Measurements from ENCODE around the gene LAMC2. TPM values are rescaled to one million over a fixed set of nuclear protein-coding genes. Genes with fewer than 3 reads are reported as not detected.

Gene LAMC2
- total RNA-seq, 1 donor from 2014 or later: 1.2 TPM

GRCh38 chr1:183161391-183161790 lies 24.7 kb upstream of the LAMC2 start:
- Histone ChIP-seq H3K36me3 (no peaks in the 10 kb centered on the region), H3K27me3 (ENCODE audit: low read depth) (no peaks in the 10 kb centered on the region), H3K4me1 (no peaks in the 10 kb centered on the region), H3K4me3 (no peak overlapping the region), H3K9me3 (replicated peaks) (no peaks in the 10 kb centered on the region), H3K27ac (replicated peaks) (no peak overlapping the region)
- no peak for DNase-seq
- TF ChIP-seq CTCF (IDR thresholded peaks at IDR 0.05; ENCODE audit: borderline replicate concordance): no peak
- intact Hi-C loops (cut with micrococcal nuclease): no loop called here

- Histone ChIP-seq H3K36me3 (no peaks in the 10 kb centered on the region), H3K9me3 (replicated peaks) (no peaks in the 10 kb centered on the region), H3K27ac (replicated peaks) (no peak overlapping the region), H3K4me3 (no peak overlapping the region), H3K4me1 (no peaks in the 10 kb centered on the region), H3K27me3 (ENCODE audit: low read depth) (no peaks in the 10 kb centered on the region)
- TF ChIP-seq CTCF (IDR thresholded peaks at IDR 0.05; ENCODE audit: borderline replicate concordance): no peak
- intact Hi-C loops (cut with micrococcal nuclease): no loop called here
- DNase-seq: no peak
These were observed 22.7 kb upstream of the LAMC2 start for GRCh38 chr1:183163316-183163715.

DNA sequence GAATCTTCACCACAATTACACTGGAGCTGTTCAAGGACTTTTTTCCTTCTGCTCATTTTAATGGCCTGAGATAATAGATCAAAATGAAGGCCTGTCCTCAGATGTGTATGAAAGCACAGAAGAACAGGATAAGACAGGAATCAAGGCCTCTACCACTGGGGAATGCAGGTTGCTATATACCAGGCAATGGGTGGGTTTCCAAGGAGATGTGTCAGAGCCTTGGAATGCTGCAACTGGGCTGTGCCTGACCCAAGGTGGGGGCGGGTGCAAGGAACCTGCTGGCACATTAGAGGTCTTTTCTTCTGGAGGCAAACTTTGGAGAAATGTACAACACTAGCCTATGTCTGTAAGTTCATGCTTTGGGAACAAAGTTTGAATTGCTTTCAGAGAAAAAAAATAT lies 21.7 kb upstream of the LAMC2 start:
- H3K27me3 ChIP-seq (ENCODE audit: low read depth): no peaks in the 10 kb centered on the region
- intact Hi-C loops (cut with micrococcal nuclease): no loop called here
- no peaks in the 10 kb centered on the region for H3K36me3 ChIP-seq
- no peaks in the 10 kb centered on the region for H3K9me3 ChIP-seq (replicated peaks)
- no peak for DNase-seq
- no peak for TF ChIP-seq CTCF (IDR thresholded peaks at IDR 0.05; ENCODE audit: borderline replicate concordance)
- no peaks in the 10 kb centered on the region for H3K4me1 ChIP-seq
- no peak overlapping the region for H3K27ac ChIP-seq (replicated peaks)
- no peak overlapping the region for H3K4me3 ChIP-seq

DNA sequence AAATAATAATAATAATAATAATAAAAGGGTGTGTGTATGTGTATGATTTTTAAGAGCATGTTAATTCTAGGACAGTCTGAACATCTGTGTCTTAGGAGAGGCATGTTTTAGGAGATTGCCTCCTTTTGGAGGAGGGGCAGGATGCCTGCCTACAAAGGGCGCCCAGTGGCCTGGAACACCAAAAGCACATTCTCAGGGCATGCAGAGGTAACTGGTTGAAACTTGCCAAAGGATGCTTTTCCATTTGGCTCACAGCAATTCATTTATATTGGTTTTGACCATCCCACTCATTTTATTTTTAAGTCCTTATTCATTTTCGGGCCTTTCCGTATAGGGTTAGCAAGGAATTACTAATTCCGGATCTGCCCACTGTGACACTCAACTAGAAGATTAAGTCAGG lies 21.1 kb upstream of the LAMC2 start:
- Histone ChIP-seq H3K4me3 (no peak overlapping the region), H3K4me1 (no peaks in the 10 kb centered on the region), H3K27ac (replicated peaks) (no peak overlapping the region), H3K9me3 (replicated peaks) (no peaks in the 10 kb centered on the region), H3K27me3 (ENCODE audit: low read depth) (no peaks in the 10 kb centered on the region), H3K36me3 (no peaks in the 10 kb centered on the region)
- TF ChIP-seq CTCF (IDR thresholded peaks at IDR 0.05; ENCODE audit: borderline replicate concordance): no peak
- DNase-seq: no peak
- intact Hi-C loops (cut with micrococcal nuclease): no loop called here

GRCh38 chr1:183165456-183165855 lies 20.6 kb upstream of the LAMC2 start:
- Histone ChIP-seq H3K4me3 (no peak overlapping the region), H3K4me1 (no peaks in the 10 kb centered on the region), H3K27ac (replicated peaks) (no peak overlapping the region), H3K36me3 (no peaks in the 10 kb centered on the region), H3K9me3 (replicated peaks) (no peaks in the 10 kb centered on the region), H3K27me3 (ENCODE audit: low read depth) (no peaks in the 10 kb centered on the region)
- TF ChIP-seq CTCF (IDR thresholded peaks at IDR 0.05; ENCODE audit: borderline replicate concordance): no peak
- intact Hi-C loops (cut with micrococcal nuclease): no loop called here
- DNase-seq: no peak

- Histone ChIP-seq H3K36me3 (no peaks in the 10 kb centered on the region), H3K27me3 (ENCODE audit: low read depth) (no peaks in the 10 kb centered on the region), H3K4me3 (no peak overlapping the region), H3K27ac (replicated peaks) (no peak overlapping the region), H3K4me1 (no peaks in the 10 kb centered on the region), H3K9me3 (replicated peaks) (no peaks in the 10 kb centered on the region)
- intact Hi-C loops (cut with micrococcal nuclease): no loop called here
- DNase-seq: no peak
- TF ChIP-seq CTCF (IDR thresholded peaks at IDR 0.05; ENCODE audit: borderline replicate concordance): no peak
These were observed 19.6 kb upstream of the LAMC2 start for GRCh38 chr1:183166454-183166853.
